Measurements from ENCODE around the gene SEMA5A. TPM values are rescaled to one million over a fixed set of nuclear protein-coding genes. Genes with fewer than 3 reads are reported as not detected.

The SEMA5A gene
- 10 to 100 TPM; 13.3 to 17.6 TPM for total RNA-seq

GRCh38 chr5:9545992-9546851 is at the start of gene SEMA5A:
TSS of gene SEMA5A (minus strand) at chr5:9546075. CDS start at chr5:9379946, 166,129 bp downstream.
- peak within 1 kb of the TSS; percentile 85 for H3K4me3 ChIP-seq
- H3K27ac ChIP-seq, result peak within 1 kb of the TSS; percentile 93 to 94
- DNase-seq (ENCODE audit: low spot score) (no peak), ATAC-seq (ENCODE audit: insufficient number of reproducible peaks, low FRiP score, low read depth) (peak; percentile 61)
- H3K27me3 ChIP-seq (replicated peaks; ENCODE audit: insufficient read depth), result no peaks in the 10 kb centered on the region
- no peak for TF ChIP-seq CTCF (IDR thresholded peaks at IDR 0.05)
- peaks cover 0 to 12% of the 10 kb centered on the region in 2 donors for H3K4me1 ChIP-seq (ENCODE audit: control insufficient read depth in 1 of 2, low read depth in 2 of 2)
- peaks cover 11% of the 10 kb centered on the region for H3K36me3 ChIP-seq
- no peaks in the 10 kb centered on the region for H3K9me3 ChIP-seq

- Histone ChIP-seq H3K27me3 (replicated peaks; ENCODE audit: insufficient read depth) (no peaks in the 10 kb centered on the region), H3K9me3 (no peaks in the 10 kb centered on the region), H3K4me1 (ENCODE audit: control insufficient read depth in 1 of 2, low read depth in 2 of 2) (peaks cover 0 to 11% of the 10 kb centered on the region in 2 donors), H3K27ac (no peak overlapping the region), H3K36me3 (no peaks in the 10 kb centered on the region), H3K4me3 (no peak overlapping the region)
- no peak for DNase-seq (ENCODE audit: low spot score)
- no peak for TF ChIP-seq CTCF (IDR thresholded peaks at IDR 0.05)
- no peak for ATAC-seq (ENCODE audit: insufficient number of reproducible peaks, low FRiP score, low read depth)
These were observed 49.0 kb upstream of the SEMA5A start for GRCh38 chr5:9594913-9595312.

- TF ChIP-seq CTCF (IDR thresholded peaks at IDR 0.05), result no peak
- DNase-seq (ENCODE audit: low spot score), result no peak
- no peak for ATAC-seq (ENCODE audit: insufficient number of reproducible peaks, low FRiP score, low read depth)
- H3K36me3 ChIP-seq, result no peaks in the 10 kb centered on the region
- H3K9me3 ChIP-seq, result no peaks in the 10 kb centered on the region
- no peak overlapping the region for H3K4me3 ChIP-seq
- no peak overlapping the region for H3K27ac ChIP-seq
- no peaks in the 10 kb centered on the region for H3K4me1 ChIP-seq (ENCODE audit: control insufficient read depth in 1 of 2, low read depth in 2 of 2)
- H3K27me3 ChIP-seq (replicated peaks; ENCODE audit: insufficient read depth), result no peaks in the 10 kb centered on the region
These were observed 43.4 kb upstream of the SEMA5A start for GRCh38 chr5:9589049-9589835.

- Histone ChIP-seq H3K4me1 (ENCODE audit: control insufficient read depth in 1 of 2, low read depth in 2 of 2) (no peaks in the 10 kb centered on the region), H3K9me3 (no peaks in the 10 kb centered on the region), H3K4me3 (no peak overlapping the region), H3K27ac (no peak overlapping the region), H3K27me3 (replicated peaks; ENCODE audit: insufficient read depth) (no peaks in the 10 kb centered on the region), H3K36me3 (no peaks in the 10 kb centered on the region)
- no peak for TF ChIP-seq CTCF (IDR thresholded peaks at IDR 0.05)
- ATAC-seq (ENCODE audit: insufficient number of reproducible peaks, low FRiP score, low read depth) (no peak), DNase-seq (ENCODE audit: low spot score) (no peak)
These were observed 42.4 kb upstream of the SEMA5A start for GRCh38 chr5:9588254-9588653.

- H3K4me1 ChIP-seq (ENCODE audit: control insufficient read depth in 1 of 2, low read depth in 2 of 2), result no peaks in the 10 kb centered on the region
- no peak for ATAC-seq (ENCODE audit: insufficient number of reproducible peaks, low FRiP score, low read depth)
- H3K36me3 ChIP-seq, result no peaks in the 10 kb centered on the region
- no peak overlapping the region for H3K4me3 ChIP-seq
- no peak overlapping the region for H3K27ac ChIP-seq
- no peaks in the 10 kb centered on the region for H3K27me3 ChIP-seq (replicated peaks; ENCODE audit: insufficient read depth)
- no peak for DNase-seq (ENCODE audit: low spot score)
- TF ChIP-seq CTCF (IDR thresholded peaks at IDR 0.05), result no peak
- H3K9me3 ChIP-seq, result no peaks in the 10 kb centered on the region
These were observed 41.3 kb upstream of the SEMA5A start for GRCh38 chr5:9587135-9587534.
